GM10266 (cell line): ENCODE measurements around the gene DSEL.

Experiments used
- DNase-seq: peaks from one replicate; pipeline ENCODE4 v3.0.0; 2012; ENCODE audit errors: extremely low spot score
- TF ChIP-seq, protein P1 (sequence below): IDR thresholded peaks from 2 replicates; pipeline ENCODE4 v1.5.1; 2012; ENCODE audit warnings: mild to moderate bottlenecking, low read depth; ENCODE audit not compliant: control insufficient read depth, insufficient read depth; ENCODE audit errors: missing control alignments

The DSEL gene

DNA sequence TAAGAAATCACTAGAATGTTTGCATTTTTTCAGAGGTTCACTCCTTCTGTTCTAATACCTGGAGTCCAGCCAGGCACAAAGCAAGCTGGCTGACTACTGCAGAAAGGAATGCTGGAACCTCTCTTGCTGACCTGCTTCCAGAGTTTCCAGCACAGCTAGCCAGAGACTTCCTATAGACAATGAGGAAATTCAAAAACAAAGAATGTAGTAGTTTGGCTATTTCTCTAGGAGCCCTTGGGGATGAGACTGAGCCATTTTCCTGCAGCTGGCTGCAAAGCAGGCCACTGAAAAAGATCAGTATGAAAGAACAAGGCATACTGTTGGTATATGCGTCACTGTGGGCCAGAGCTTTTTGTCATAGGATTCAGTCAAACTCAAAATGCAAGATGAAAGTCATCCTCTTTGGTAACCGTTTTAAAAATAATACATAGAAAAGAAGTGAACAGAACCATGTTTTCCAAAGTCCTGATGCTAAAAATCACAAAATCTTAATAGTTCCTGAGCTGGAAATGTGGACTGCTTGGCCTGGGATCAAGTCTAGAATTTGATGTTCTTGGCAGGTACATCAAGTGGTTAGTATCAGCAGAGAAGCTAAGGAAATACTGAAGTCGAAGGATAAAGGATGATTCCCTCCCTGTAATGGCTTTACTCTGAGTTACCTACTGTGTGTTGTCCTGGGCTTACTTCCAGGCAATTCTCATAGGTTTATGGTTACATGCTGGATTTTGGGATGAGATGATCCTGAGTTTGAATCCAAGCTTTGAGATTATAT is 9.0 kb upstream of the DSEL start:
- DNase-seq = no peak

DNA sequence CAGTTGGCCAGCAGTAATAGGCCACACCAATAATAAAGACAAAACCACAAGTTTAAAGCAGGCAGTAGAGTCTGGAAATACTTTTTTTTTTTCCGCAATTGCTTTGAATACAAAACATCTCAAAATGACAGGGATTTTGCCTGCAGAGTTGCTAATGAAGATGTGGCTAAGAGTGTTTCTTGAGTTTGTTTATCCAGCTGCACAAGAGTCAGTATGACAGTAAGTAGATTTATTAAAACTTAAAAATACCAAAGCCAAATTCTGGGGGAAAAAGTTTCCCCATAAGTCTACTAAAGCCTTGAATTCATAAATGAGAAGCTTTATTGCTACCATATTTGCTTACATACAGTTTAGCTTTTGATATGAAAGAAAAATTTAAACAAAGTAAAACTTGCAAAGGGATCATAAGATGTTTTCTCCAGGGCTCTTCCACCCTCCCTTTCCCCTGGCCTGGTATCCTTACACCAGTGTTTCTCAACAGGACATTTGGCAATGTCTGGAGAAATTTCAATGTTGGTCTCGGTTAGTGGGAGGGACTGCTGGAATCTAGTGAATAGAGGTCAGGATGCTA is 3.9 kb upstream of the DSEL start:
- TF ChIP-seq, protein P1, sequence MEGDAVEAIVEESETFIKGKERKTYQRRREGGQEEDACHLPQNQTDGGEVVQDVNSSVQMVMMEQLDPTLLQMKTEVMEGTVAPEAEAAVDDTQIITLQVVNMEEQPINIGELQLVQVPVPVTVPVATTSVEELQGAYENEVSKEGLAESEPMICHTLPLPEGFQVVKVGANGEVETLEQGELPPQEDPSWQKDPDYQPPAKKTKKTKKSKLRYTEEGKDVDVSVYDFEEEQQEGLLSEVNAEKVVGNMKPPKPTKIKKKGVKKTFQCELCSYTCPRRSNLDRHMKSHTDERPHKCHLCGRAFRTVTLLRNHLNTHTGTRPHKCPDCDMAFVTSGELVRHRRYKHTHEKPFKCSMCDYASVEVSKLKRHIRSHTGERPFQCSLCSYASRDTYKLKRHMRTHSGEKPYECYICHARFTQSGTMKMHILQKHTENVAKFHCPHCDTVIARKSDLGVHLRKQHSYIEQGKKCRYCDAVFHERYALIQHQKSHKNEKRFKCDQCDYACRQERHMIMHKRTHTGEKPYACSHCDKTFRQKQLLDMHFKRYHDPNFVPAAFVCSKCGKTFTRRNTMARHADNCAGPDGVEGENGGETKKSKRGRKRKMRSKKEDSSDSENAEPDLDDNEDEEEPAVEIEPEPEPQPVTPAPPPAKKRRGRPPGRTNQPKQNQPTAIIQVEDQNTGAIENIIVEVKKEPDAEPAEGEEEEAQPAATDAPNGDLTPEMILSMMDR = no peak
- no peak for DNase-seq

More for the DNA sequence above, 9.0 kb upstream of the DSEL start:
- TF ChIP-seq, protein P1 = no peak

DNA sequence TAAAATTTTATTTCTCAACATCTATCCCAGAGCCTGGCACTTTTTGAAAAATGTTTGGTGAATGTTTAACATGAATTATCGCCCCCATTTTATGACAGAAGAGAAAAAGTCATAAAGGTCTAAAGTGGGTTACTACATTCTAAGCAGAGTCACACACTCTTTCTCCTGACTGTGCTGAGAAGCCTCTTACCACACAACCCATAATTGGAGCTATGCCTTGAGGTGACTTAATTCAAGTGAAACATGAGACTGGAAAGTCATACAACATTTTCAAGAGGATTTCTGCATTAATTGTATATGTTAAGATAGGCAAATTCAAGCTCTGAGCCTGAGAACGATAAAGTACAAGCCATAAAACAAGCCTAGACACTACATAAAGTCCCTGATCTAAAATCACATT is 3.1 kb upstream of the DSEL start:
- no peak for DNase-seq
- TF ChIP-seq, protein P1 = no peak

DNA sequence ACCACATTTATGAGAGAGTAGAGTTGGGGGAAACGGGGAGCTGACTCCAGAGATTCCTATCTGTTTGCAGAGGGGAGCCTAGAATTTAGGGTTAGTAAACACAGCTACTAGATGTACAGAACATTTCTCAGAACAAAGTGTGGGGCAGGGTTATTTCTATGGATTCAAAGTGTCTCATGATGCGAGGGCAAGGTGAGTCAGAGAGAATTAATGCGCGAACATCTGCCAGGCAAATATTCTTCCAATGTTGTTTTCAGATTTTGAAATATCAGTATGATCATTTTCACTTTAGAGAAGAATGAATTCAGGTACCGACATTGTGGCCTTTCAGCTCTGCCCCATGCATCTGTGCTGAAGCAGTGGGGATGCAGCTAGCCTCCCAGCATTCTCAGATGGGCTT is 2.0 kb upstream of the DSEL start:
- TF ChIP-seq, protein P1 = no peak
- DNase-seq = no peak

DNA sequence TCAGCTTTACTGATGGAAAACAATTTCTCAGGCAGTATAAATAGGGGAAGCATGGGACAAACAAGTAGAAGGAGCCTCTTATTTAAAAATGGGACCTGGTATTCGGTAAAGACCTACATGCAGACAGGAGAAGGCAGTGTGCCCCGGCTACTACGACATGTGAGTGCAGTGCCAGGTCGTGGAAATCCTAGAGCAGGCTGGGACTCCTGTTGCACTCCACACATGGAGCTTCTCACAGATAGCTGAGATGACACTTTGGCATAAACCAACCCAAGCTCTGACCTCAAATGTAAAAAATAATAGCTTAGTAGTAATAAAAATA is 885 bp upstream of the DSEL start:
- TF ChIP-seq, protein P1 = no peak
- DNase-seq = peak; percentile 9

DNA sequence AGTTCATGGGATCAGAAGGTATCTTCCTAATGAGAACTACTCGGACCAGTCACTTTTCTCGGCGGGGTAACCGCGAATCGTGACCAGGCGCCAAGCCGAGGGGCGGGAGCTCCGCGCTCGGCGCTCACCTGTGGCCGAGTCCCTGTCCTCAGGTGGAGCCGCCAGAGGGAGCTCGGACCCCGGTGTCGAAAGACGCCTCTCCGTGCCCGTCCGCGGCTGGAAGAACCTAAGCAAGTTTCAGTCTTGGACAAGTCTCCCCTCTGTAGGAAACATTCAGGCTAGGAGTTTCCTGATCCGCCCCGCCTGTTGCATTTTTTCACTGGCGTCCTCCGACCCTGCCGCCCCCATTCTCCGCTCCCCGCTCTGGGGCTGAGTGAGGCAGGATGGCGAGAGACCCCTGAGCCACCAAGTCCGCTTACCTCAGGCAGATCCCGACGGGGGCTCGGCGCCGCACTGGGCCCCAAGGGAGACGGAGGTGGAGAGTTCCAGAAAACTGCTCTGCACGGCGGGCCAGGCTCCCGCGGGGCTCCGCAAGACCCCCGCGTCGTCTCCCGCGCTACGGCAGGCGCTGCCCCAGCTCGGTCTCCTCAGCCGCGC is 480 bp downstream of the DSEL start:
- peak; percentile 61 for DNase-seq

More for the DNA sequence above, 480 bp downstream of the DSEL start:
- TF ChIP-seq, protein P1 = peak; percentile 58
